ENCODE results near the gene ANKRD53.
"Not testable (repeated sequence)": the region's sequence is repeated elsewhere in the genome, so short reads cannot be mapped to it uniquely, and the experiment has no call there.

The ANKRD53 gene

GRCh38 chr2:70992945-70993853 lies 14.8 kb downstream of the ANKRD53 start:
- no peak for DNase-seq

GRCh38 chr2:70994009-70994698 lies 15.7 kb downstream of the ANKRD53 start:
- peak in 1 of 2 experiments; percentile 28 for DNase-seq

- DNase-seq = peak; percentile 61 to 85
These were observed 16.4 kb downstream of the ANKRD53 start, which contains the start of gene TEX261 for GRCh38 chr2:70994699-70995425. TSS of gene TEX261 (minus strand) at chr2:70994873. CDS start at chr2:70994757, 116 bp downstream.

GRCh38 chr2:70995426-70995729 lies 16.9 kb downstream of the ANKRD53 start:
- peak; percentile 20 to 63 for DNase-seq

- not testable (repeated sequence) for DNase-seq
These were observed 20.5 kb downstream of the ANKRD53 start for GRCh38 chr2:70998885-70999284.

GRCh38 chr2:70999362-70999761 lies 20.9 kb downstream of the ANKRD53 start:
- no peak for DNase-seq

GRCh38 chr2:70999931-71000330 lies 21.5 kb downstream of the ANKRD53 start:
- not testable (repeated sequence) for DNase-seq

- peak; percentile 33 to 71 for DNase-seq
These were observed 22.6 kb downstream of the ANKRD53 start for GRCh38 chr2:71000780-71001591.

GRCh38 chr2:71001592-71001927 lies 23.1 kb downstream of the ANKRD53 start:
- no peak for DNase-seq

- no peak for DNase-seq
These were observed 23.6 kb downstream of the ANKRD53 start for GRCh38 chr2:71001981-71002570.

- no peak for DNase-seq
These were observed 25.0 kb downstream of the ANKRD53 start for GRCh38 chr2:71003396-71003795.

GRCh38 chr2:71003966-71004755 lies 25.7 kb downstream of the ANKRD53 start:
- DNase-seq = no peak

GRCh38 chr2:71004857-71005256 lies 26.4 kb downstream of the ANKRD53 start:
- no peak for DNase-seq

- DNase-seq = no peak
These were observed 27.1 kb downstream of the ANKRD53 start for GRCh38 chr2:71005271-71006202.

GRCh38 chr2:71006323-71006722 lies 27.9 kb downstream of the ANKRD53 start:
- no peak for DNase-seq

GRCh38 chr2:71006955-71007799 lies 28.7 kb downstream of the ANKRD53 start:
- no peak for DNase-seq

GRCh38 chr2:71008342-71008741 lies 29.9 kb downstream of the ANKRD53 start:
- DNase-seq = no peak

GRCh38 chr2:71011786-71012185 lies 33.4 kb downstream of the ANKRD53 start:
- DNase-seq = not testable (repeated sequence)

- no peak for DNase-seq
These were observed 40.2 kb downstream of the ANKRD53 start for GRCh38 chr2:71018625-71019024.
